ENCODE measurements around the gene OR56A4.

The OR56A4 gene

GRCh38 chr11:6006846-6007245 lies at the start of gene OR56A4:
OR56A4 (minus strand) TSS chr11:6006946; CDS start chr11:6002992, 3,954 bp downstream.
- TF ChIP-seq POLR2A (IDR thresholded peaks at IDR 0.05; ENCODE audit: low read depth, low read length) = no peak
- DNase-seq (ENCODE audit: insufficient read length, low spot score) = no peak
- FAIRE-seq = no peak

GRCh38 chr11:6055569-6055968 lies 48.8 kb upstream of the OR56A4 start:
- no peak for TF ChIP-seq POLR2A (IDR thresholded peaks at IDR 0.05; ENCODE audit: low read depth, low read length)
- FAIRE-seq (no peak), DNase-seq (ENCODE audit: insufficient read length, low spot score) (no peak)

GRCh38 chr11:6052374-6052773 lies 45.6 kb upstream of the OR56A4 start:
- no peak for TF ChIP-seq POLR2A (IDR thresholded peaks at IDR 0.05; ENCODE audit: low read depth, low read length)
- DNase-seq (ENCODE audit: insufficient read length, low spot score) = no peak
- no peak for FAIRE-seq

- no peak for FAIRE-seq
- DNase-seq (ENCODE audit: insufficient read length, low spot score) = no peak
- no peak for TF ChIP-seq POLR2A (IDR thresholded peaks at IDR 0.05; ENCODE audit: low read depth, low read length)
Measured at GRCh38 chr11:6040874-6041273, 34.1 kb upstream of the OR56A4 start.

- FAIRE-seq (no peak), DNase-seq (ENCODE audit: insufficient read length, low spot score) (no peak)
- TF ChIP-seq POLR2A (IDR thresholded peaks at IDR 0.05; ENCODE audit: low read depth, low read length) = no peak
Measured at GRCh38 chr11:6030708-6031405, 24.1 kb upstream of the OR56A4 start, which contains the start of gene OR56A1. OR56A1 (minus strand) TSS chr11:6030758; CDS start chr11:6027692, 3,066 bp downstream.

GRCh38 chr11:6027501-6027900 lies 20.8 kb upstream of the OR56A4 start:
- no peak for TF ChIP-seq POLR2A (IDR thresholded peaks at IDR 0.05; ENCODE audit: low read depth, low read length)
- FAIRE-seq (peak; percentile 64), DNase-seq (ENCODE audit: insufficient read length, low spot score) (no peak)

GRCh38 chr11:6025056-6025455 lies 18.3 kb upstream of the OR56A4 start:
- DNase-seq (ENCODE audit: insufficient read length, low spot score) (no peak), FAIRE-seq (no peak)
- TF ChIP-seq POLR2A (IDR thresholded peaks at IDR 0.05; ENCODE audit: low read depth, low read length) = no peak

- TF ChIP-seq POLR2A (IDR thresholded peaks at IDR 0.05; ENCODE audit: low read depth, low read length) = no peak
- FAIRE-seq (peak; percentile 86), DNase-seq (ENCODE audit: insufficient read length, low spot score) (no peak)
Measured at GRCh38 chr11:6022956-6023355, 16.2 kb upstream of the OR56A4 start.

GRCh38 chr11:6013042-6013441 lies 6.3 kb upstream of the OR56A4 start:
- FAIRE-seq (no peak), DNase-seq (ENCODE audit: insufficient read length, low spot score) (no peak)
- TF ChIP-seq POLR2A (IDR thresholded peaks at IDR 0.05; ENCODE audit: low read depth, low read length) = no peak

- TF ChIP-seq POLR2A (IDR thresholded peaks at IDR 0.05; ENCODE audit: low read depth, low read length) = no peak
- no peak for FAIRE-seq
Measured at GRCh38 chr11:6012035-6012668, 5.4 kb upstream of the OR56A4 start.

GRCh38 chr11:6006395-6006794 lies 351 bp downstream of the OR56A4 start:
- no peak for DNase-seq (ENCODE audit: insufficient read length, low spot score)
- no peak for FAIRE-seq
- TF ChIP-seq POLR2A (IDR thresholded peaks at IDR 0.05; ENCODE audit: low read depth, low read length) = no peak

More at GRCh38 chr11:6012035-6012668, 5.4 kb upstream of the OR56A4 start:
- no peak for DNase-seq (ENCODE audit: insufficient read length, low spot score)

GRCh38 chr11:6002202-6002699 lies 4.5 kb downstream of the OR56A4 start:
- TF ChIP-seq POLR2A (IDR thresholded peaks at IDR 0.05; ENCODE audit: low read depth, low read length) = no peak
- FAIRE-seq = no peak
- no peak for DNase-seq (ENCODE audit: insufficient read length, low spot score)

GRCh38 chr11:5994791-5995190 lies 12.0 kb downstream of the OR56A4 start:
- FAIRE-seq (no peak), DNase-seq (ENCODE audit: insufficient read length, low spot score) (no peak)
- TF ChIP-seq POLR2A (IDR thresholded peaks at IDR 0.05; ENCODE audit: low read depth, low read length) = no peak

- DNase-seq (ENCODE audit: insufficient read length, low spot score) = peak; percentile 33
- peak; percentile 93 for FAIRE-seq
- no peak for TF ChIP-seq POLR2A (IDR thresholded peaks at IDR 0.05; ENCODE audit: low read depth, low read length)
Measured at GRCh38 chr11:5992604-5993251, 14.0 kb downstream of the OR56A4 start.

Measured in H54 (cell line).